IPS-NIHi7 (cell line): ENCODE data around the gene NDUFA3.

Experiments used
- DNase-seq: peaks from one replicate; pipeline ENCODE4 v3.0.0; 2012; ENCODE audit warnings: mixed read lengths; ENCODE audit errors: extremely low spot score

Gene NDUFA3

GRCh38 chr19:54137699-54138488 lies 35.2 kb downstream of the NDUFA3 start, which contains the start of gene CNOT3:
Gene CNOT3, plus strand, starts transcription at chr19:54137762. Its CDS starts 5,217 bp downstream, at chr19:54142979.
- DNase-seq = peak; percentile 46

GRCh38 chr19:54138489-54139256 lies 36.0 kb downstream of the NDUFA3 start:
- DNase-seq = no peak

- no peak for DNase-seq
Measured at GRCh38 chr19:54141356-54141755, 38.7 kb downstream of the NDUFA3 start.

GRCh38 chr19:54142166-54142780 lies 39.6 kb downstream of the NDUFA3 start:
- no peak for DNase-seq

GRCh38 chr19:54145541-54146158 lies 43.0 kb downstream of the NDUFA3 start:
- no peak for DNase-seq

GRCh38 chr19:54147676-54148075 lies 45.0 kb downstream of the NDUFA3 start:
- no peak for DNase-seq

GRCh38 chr19:54148158-54148557 lies 45.5 kb downstream of the NDUFA3 start:
- no peak for DNase-seq

GRCh38 chr19:54149021-54149812 lies 46.6 kb downstream of the NDUFA3 start:
- no peak for DNase-seq

- DNase-seq = no peak
Measured at GRCh38 chr19:54151362-54152035, 48.8 kb downstream of the NDUFA3 start.

GRCh38 chr19:54152267-54152666 lies 49.6 kb downstream of the NDUFA3 start:
- no peak for DNase-seq

GRCh38 chr19:54152878-54153524 lies 50.3 kb downstream of the NDUFA3 start:
- DNase-seq = no peak

GRCh38 chr19:54153731-54154326 lies 51.2 kb downstream of the NDUFA3 start:
- no peak for DNase-seq

- no peak for DNase-seq
Measured at GRCh38 chr19:54154603-54155345, 52.1 kb downstream of the NDUFA3 start.

GRCh38 chr19:54155694-54156093 lies 53.0 kb downstream of the NDUFA3 start:
- no peak for DNase-seq

GRCh38 chr19:54156490-54156889 lies 53.8 kb downstream of the NDUFA3 start:
- DNase-seq = no peak

GRCh38 chr19:54156953-54157352 lies 54.3 kb downstream of the NDUFA3 start:
- DNase-seq = no peak
